ENCODE data around the gene CDK19.

Gene CDK19

DNA sequence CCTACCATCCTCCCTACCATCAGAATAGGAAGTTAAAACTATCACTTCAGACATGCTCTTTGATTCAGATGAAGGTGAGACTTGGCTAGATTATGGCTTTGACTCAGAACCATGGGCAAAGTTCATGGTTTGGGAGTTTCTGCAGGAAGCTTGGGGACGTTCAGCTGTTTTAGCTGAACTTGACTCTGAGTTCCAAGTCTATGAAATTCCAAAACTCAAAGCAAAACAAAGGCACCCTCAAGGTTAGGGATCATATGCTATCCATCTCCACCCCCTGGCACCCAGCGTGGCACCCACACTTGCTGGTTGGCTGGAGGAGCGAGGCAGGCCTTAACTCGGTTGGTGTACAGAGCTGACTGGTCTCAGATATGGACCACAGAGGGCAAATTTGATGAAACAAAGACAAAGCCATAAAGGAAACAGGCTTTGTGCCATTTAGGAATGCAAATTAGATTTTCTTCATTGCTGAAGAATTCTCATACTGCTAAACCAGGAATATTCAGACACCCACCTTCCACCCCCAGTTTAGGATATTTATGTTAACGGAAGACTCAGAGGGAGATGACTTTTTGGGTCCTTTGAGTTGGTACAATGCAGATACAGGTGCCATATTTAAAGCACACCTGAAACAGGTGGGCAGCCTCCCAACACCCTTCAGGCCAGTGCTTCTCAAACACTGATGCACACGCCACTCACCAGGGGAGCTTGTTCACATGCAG lies 250.4 kb downstream of the CDK19 start:
- no peak overlapping the region for H3K9ac ChIP-seq (ENCODE audit: low read length)
- H3F3A ChIP-seq (ENCODE audit: insufficient read depth, low read length), result no peaks in the 10 kb centered on the region
- no peaks in the 10 kb centered on the region for H3K4me1 ChIP-seq (ENCODE audit: insufficient read depth, low read length, severe bottlenecking)
- H2AFZ ChIP-seq (ENCODE audit: low read length), result no peak overlapping the region
- no peaks in the 10 kb centered on the region for H3K9me2 ChIP-seq (ENCODE audit: low read depth, low read length)
- H3K36me3 ChIP-seq (ENCODE audit: insufficient read depth, low read length), result no peaks in the 10 kb centered on the region
- H4K20me1 ChIP-seq (ENCODE audit: insufficient read depth, low read length), result no peaks in the 10 kb centered on the region
- TF ChIP-seq, protein P1, sequence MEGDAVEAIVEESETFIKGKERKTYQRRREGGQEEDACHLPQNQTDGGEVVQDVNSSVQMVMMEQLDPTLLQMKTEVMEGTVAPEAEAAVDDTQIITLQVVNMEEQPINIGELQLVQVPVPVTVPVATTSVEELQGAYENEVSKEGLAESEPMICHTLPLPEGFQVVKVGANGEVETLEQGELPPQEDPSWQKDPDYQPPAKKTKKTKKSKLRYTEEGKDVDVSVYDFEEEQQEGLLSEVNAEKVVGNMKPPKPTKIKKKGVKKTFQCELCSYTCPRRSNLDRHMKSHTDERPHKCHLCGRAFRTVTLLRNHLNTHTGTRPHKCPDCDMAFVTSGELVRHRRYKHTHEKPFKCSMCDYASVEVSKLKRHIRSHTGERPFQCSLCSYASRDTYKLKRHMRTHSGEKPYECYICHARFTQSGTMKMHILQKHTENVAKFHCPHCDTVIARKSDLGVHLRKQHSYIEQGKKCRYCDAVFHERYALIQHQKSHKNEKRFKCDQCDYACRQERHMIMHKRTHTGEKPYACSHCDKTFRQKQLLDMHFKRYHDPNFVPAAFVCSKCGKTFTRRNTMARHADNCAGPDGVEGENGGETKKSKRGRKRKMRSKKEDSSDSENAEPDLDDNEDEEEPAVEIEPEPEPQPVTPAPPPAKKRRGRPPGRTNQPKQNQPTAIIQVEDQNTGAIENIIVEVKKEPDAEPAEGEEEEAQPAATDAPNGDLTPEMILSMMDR (IDR thresholded peaks at IDR 0.05; ENCODE audit: low read length), result no peak
- TF ChIP-seq EZH2 (IDR thresholded peaks at IDR 0.05; ENCODE audit: borderline replicate concordance, low read length), result no peak
- H3K27ac ChIP-seq (ENCODE audit: low read depth, low read length, poor library complexity, severe bottlenecking), result no peak overlapping the region
- no peak overlapping the region for H3K4me2 ChIP-seq (ENCODE audit: low read length)
- no peak overlapping the region for H3K4me3 ChIP-seq (ENCODE audit: low read depth, low read length, poor library complexity, severe bottlenecking)
- H3K79me2 ChIP-seq (ENCODE audit: insufficient read depth, low read length), result no peaks in the 10 kb centered on the region
- no peaks in the 10 kb centered on the region for H3K27me3 ChIP-seq (ENCODE audit: insufficient read depth, low read length)
- no peaks in the 10 kb centered on the region for H3K9me3 ChIP-seq (ENCODE audit: low read length)

DNA sequence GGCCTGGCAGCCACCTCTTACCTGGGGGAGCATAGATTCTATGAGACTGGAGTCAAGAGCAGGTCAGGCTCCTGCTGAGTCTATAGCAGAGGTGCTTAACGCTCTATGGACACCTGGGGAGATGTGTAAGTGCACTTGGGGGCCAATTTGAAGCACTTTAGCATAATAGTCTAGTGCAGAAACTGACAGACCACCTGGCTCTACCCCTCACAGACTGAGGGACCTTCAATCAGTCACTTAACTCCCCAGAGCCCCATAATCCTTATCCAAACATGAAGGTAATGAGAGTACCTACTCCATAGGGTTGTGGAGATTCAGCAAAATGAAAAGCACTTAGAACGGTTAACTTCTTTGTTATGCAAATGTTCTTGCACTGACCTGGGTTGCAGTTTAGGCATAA lies 251.6 kb downstream of the CDK19 start:
- Histone ChIP-seq H3K4me2 (ENCODE audit: low read length) (no peak overlapping the region), H3K9ac (ENCODE audit: low read length) (no peak overlapping the region)

DNA sequence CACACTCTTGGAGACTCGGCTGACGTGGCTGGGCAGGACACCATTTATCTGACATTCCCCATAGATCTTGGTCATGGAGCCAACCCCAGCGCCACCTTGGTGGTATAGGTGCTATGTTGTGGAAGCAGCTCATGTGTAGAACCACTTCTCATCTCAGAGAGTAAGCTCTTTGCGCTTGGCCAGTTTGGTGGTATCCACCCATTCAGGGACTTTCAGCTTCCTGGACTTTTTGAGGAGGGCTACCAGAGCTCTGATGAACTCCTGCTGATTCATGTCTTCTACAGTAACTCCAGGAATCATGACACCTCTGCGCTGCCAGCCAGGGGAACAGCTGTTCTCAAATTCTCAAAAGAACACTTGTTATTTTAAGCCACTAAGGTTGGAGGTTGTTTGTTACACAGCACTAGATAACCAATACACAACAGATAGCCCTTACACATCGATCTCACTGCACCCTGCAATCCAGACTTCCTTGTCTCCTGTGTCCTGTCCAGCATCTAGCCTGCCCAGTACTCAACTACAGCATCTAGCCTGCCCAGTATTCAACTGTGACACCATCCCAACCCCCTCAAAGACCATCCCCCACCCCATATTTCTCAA lies 252.9 kb downstream of the CDK19 start:
- no peaks in the 10 kb centered on the region for H3K27me3 ChIP-seq (ENCODE audit: insufficient read depth, low read length)
- H3K4me3 ChIP-seq (ENCODE audit: low read depth, low read length, poor library complexity, severe bottlenecking), result no peak overlapping the region
- no peaks in the 10 kb centered on the region for H4K20me1 ChIP-seq (ENCODE audit: insufficient read depth, low read length)
- H3K4me2 ChIP-seq (ENCODE audit: low read length), result no peak overlapping the region
- H3K4me1 ChIP-seq (ENCODE audit: insufficient read depth, low read length, severe bottlenecking), result no peaks in the 10 kb centered on the region
- no peaks in the 10 kb centered on the region for H3K9me2 ChIP-seq (ENCODE audit: low read depth, low read length)
- no peaks in the 10 kb centered on the region for H3K79me2 ChIP-seq (ENCODE audit: insufficient read depth, low read length)
- no peak overlapping the region for H3K27ac ChIP-seq (ENCODE audit: low read depth, low read length, poor library complexity, severe bottlenecking)
- H3F3A ChIP-seq (ENCODE audit: insufficient read depth, low read length), result no peaks in the 10 kb centered on the region
- no peak overlapping the region for H2AFZ ChIP-seq (ENCODE audit: low read length)
- TF ChIP-seq, protein P1 (IDR thresholded peaks at IDR 0.05; ENCODE audit: low read length), result no peak
- no peak for TF ChIP-seq EZH2 (IDR thresholded peaks at IDR 0.05; ENCODE audit: borderline replicate concordance, low read length)
- no peak overlapping the region for H3K9ac ChIP-seq (ENCODE audit: low read length)
- H3K9me3 ChIP-seq (ENCODE audit: low read length), result no peaks in the 10 kb centered on the region
- H3K36me3 ChIP-seq (ENCODE audit: insufficient read depth, low read length), result no peaks in the 10 kb centered on the region

More for the DNA sequence above, 251.6 kb downstream of the CDK19 start:
- Histone ChIP-seq H3K9me2 (ENCODE audit: low read depth, low read length) (no peaks in the 10 kb centered on the region), H3F3A (ENCODE audit: insufficient read depth, low read length) (no peaks in the 10 kb centered on the region), H3K9me3 (ENCODE audit: low read length) (no peaks in the 10 kb centered on the region), H3K36me3 (ENCODE audit: insufficient read depth, low read length) (no peaks in the 10 kb centered on the region), H3K4me1 (ENCODE audit: insufficient read depth, low read length, severe bottlenecking) (no peaks in the 10 kb centered on the region), H3K27ac (ENCODE audit: low read depth, low read length, poor library complexity, severe bottlenecking) (no peak overlapping the region), H3K79me2 (ENCODE audit: insufficient read depth, low read length) (no peaks in the 10 kb centered on the region), H3K27me3 (ENCODE audit: insufficient read depth, low read length) (no peaks in the 10 kb centered on the region), H3K4me3 (ENCODE audit: low read depth, low read length, poor library complexity, severe bottlenecking) (no peak overlapping the region), H2AFZ (ENCODE audit: low read length) (no peak overlapping the region), H4K20me1 (ENCODE audit: insufficient read depth, low read length) (no peaks in the 10 kb centered on the region)
- TF ChIP-seq EZH2 (IDR thresholded peaks at IDR 0.05; ENCODE audit: borderline replicate concordance, low read length), result no peak
- TF ChIP-seq, protein P1 (IDR thresholded peaks at IDR 0.05; ENCODE audit: low read length), result no peak

All from OCI-LY1 (cell line).